K562 (cell line): ENCODE results near the gene ATF6B. TPM values are rescaled to one million over a fixed set of nuclear protein-coding genes. Genes with fewer than 3 reads are reported as not detected.

Source experiments
- FOXK2 ChIP-seq, 2 experiments: fragments of 450-650 bp; IDR thresholded peaks in 1 of 2; conservative IDR thresholded peaks in 1 of 2; 2 replicates each; pipeline ENCODE4 v1.6.1; 2016; ENCODE audit warnings: low read depth in 2 of 2, mild to moderate bottlenecking in 1 of 2
- NEUROD1 ChIP-seq: fragments of 150-350 bp; IDR thresholded peaks from 2 replicates; pipeline ENCODE4 v1.6.1; 2014; ENCODE audit warnings: borderline replicate concordance, low read length, low read depth; ENCODE audit not compliant: partially characterized antibody
- NONO ChIP-seq, 2 experiments: fragments of 200-400 bp in 1 of 2; fragments of 450-650 bp in 1 of 2; formaldehyde crosslinking in 1 of 2; IDR thresholded peaks; 2 replicates each; pipeline ENCODE4 v1.6.1; 2017; ENCODE audit warnings: low read depth in 2 of 2, mild to moderate bottlenecking in 2 of 2, moderate library complexity in 2 of 2, low read length in 1 of 2
- PML ChIP-seq: IDR thresholded peaks from 2 replicates; pipeline ENCODE4 v1.6.1; 2012; ENCODE audit warnings: low read length, inconsistent platforms
- PTTG1 ChIP-seq: fragments of 450-650 bp; IDR thresholded peaks from 2 replicates; pipeline ENCODE4 v1.6.1; 2016; ENCODE audit warnings: low read depth, mild to moderate bottlenecking, missing genetic modification characterization, missing compliant biosample characterization
- RCOR1 ChIP-seq, 2 experiments: IDR thresholded peaks; 2 replicates each; pipeline ENCODE4 v1.6.1; 2012; ENCODE audit warnings: low read depth in 2 of 2, low read length in 2 of 2, borderline replicate concordance in 1 of 2, improper control_type of control experiment in 1 of 2
- SIN3B ChIP-seq: fragments of 450-650 bp; IDR thresholded peaks from 2 replicates; pipeline ENCODE4 v1.6.1; 2017; ENCODE audit warnings: low read depth, mild to moderate bottlenecking, moderate library complexity
- SIRT6 ChIP-seq: IDR thresholded peaks from one replicate; pipeline ENCODE4 v1.6.1; 2012; ENCODE audit warnings: low read depth, mild to moderate bottlenecking, control low read depth, inconsistent platforms, low read length, moderate library complexity
- SP2 ChIP-seq: IDR thresholded peaks from 2 replicates; pipeline ENCODE4 v1.6.1; 2011; ENCODE audit warnings: mild to moderate bottlenecking, low read depth, low read length, moderate library complexity; ENCODE audit not compliant: poor library complexity, severe bottlenecking; ENCODE audit errors: extremely low read depth
- ZNF224 ChIP-seq: sonication (generic); formaldehyde crosslinking; IDR thresholded peaks from 2 replicates; pipeline ENCODE4 v1.8.0; 2022; ENCODE audit warnings: mild to moderate bottlenecking, missing genetic modification reagents
- ZNF444 ChIP-seq: fragments of 250-450 bp; sonication (Bioruptor Pico); IDR thresholded peaks from 2 replicates; pipeline ENCODE4 v1.4.0; 2020; ENCODE audit warnings: mild to moderate bottlenecking, moderate library complexity
- ZNF644 ChIP-seq: fragments of 200-800 bp; sonication (Bioruptor generic); IDR thresholded peaks from 2 replicates; pipeline ENCODE4 v1.6.1; 2016; ENCODE audit warnings: low read depth, missing genetic modification characterization, missing compliant biosample characterization
- ZSCAN29 ChIP-seq: fragments of 450-650 bp; IDR thresholded peaks from 2 replicates; pipeline ENCODE4 v1.6.1; 2017
- polyA plus RNA-seq, 8 experiments: library from polyadenylated mRNA; depleted of rRNA in 4 of 8; stranded (reverse) in 5 of 8; unstranded in 3 of 8; fragments of >200 nt; fragmentation: Nextera tagmentation in 2 of 8; fragmentation: Illumina TruSeq in 1 of 8; extraction: Ambion mirVana in 2 of 8; extraction: Trizol in 1 of 8; gene quantifications; 2 replicates each; pipeline versions ENCODE4 v1.2.1 to v1.2.3, GENCODE V29; 2011 to 2014; ENCODE audit warnings: inconsistent platforms in 1 of 8, missing spikeins in 1 of 8
- total RNA-seq, 7 experiments: library from RNA; depleted of rRNA in 6 of 7; stranded (reverse); fragments of >200 nt in 6 of 7; fragmentation: Illumina TruSeq in 2 of 7; extraction: Trizol in 2 of 7; gene quantifications; 2 replicates each; pipeline versions ENCODE4 v1.2.1 to v1.2.3, GENCODE V29; 2011 to 2021; ENCODE audit warnings: low replicate concordance in 1 of 7
- TF ChIP-seq, protein P1 (sequence below): fragments of 250-450 bp; sonication (Bioruptor Pico); IDR thresholded peaks from 2 replicates; pipeline ENCODE4 v1.5.0; 2020; ENCODE audit warnings: mild to moderate bottlenecking, borderline replicate concordance
- TF ChIP-seq, protein P2 (sequence below): fragments of 450-650 bp; IDR thresholded peaks from 2 replicates; pipeline ENCODE4 v1.7.0; 2016; ENCODE audit warnings: borderline replicate concordance
- TF ChIP-seq, protein P3 (sequence below): fragments of 200-800 bp; sonication (Bioruptor generic); IDR thresholded peaks from 2 replicates; pipeline ENCODE4 v1.6.1; 2016; ENCODE audit warnings: missing genetic modification characterization, missing compliant biosample characterization
- TF ChIP-seq, protein P4 (sequence below): fragments of 450-650 bp; formaldehyde crosslinking; IDR thresholded peaks from 2 replicates; pipeline ENCODE4 v1.4.0; 2022; ENCODE audit warnings: missing genetic modification characterization

Gene ATF6B
- total and polyA plus RNA-seq, 9 of the 15 experiments (the other 6 are each of a cell fraction or from before 2014, with no cell fraction given) = 20.7 to 131 (median 31.7) TPM

DNA sequence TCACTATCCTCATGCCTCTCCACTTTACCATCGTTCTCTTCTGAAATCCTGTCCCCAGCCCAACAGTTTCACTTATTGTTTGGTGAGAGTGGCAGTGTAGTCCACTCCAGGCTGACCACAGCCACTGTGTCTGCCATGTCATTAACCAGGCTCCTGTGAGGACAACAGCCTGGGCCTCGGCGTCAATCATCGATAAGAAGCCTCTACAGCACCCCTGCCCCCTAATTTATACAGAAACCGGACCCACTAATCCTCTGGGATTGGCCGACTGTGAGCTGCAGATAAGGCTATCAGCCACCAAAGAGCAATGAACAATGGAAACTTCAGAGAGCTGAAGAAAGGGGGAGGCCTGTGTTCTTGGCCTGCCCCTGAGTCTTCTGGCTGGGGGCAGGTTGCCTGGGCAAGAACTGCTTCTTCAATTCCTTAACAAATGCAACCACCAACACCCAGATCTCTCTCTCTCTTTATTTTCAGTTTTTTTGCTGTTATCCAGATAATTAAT is 39.8 kb upstream of the ATF6B start (continued):
- TF ChIP-seq, protein P1, sequence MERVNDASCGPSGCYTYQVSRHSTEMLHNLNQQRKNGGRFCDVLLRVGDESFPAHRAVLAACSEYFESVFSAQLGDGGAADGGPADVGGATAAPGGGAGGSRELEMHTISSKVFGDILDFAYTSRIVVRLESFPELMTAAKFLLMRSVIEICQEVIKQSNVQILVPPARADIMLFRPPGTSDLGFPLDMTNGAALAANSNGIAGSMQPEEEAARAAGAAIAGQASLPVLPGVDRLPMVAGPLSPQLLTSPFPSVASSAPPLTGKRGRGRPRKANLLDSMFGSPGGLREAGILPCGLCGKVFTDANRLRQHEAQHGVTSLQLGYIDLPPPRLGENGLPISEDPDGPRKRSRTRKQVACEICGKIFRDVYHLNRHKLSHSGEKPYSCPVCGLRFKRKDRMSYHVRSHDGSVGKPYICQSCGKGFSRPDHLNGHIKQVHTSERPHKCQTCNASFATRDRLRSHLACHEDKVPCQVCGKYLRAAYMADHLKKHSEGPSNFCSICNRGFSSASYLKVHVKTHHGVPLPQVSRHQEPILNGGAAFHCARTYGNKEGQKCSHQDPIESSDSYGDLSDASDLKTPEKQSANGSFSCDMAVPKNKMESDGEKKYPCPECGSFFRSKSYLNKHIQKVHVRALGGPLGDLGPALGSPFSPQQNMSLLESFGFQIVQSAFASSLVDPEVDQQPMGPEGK (CRISPR knock-in tag) = 0 out of 2 replicates have a peak, but pooled peaks have one; percentile 24
- TF ChIP-seq SP2 (no peak), ZNF644 (tag) (peak; percentile 91), NEUROD1 (peak; percentile 68), ZNF224 (no peak), ZSCAN29 (no peak), SIRT6 (no peak), PML (peak; percentile 83), RCOR1 (IDR thresholded peaks at IDR 0.05; ENCODE audit: borderline replicate concordance in 1 of 2, low read depth in 2 of 2, low read length in 2 of 2) (peak; percentile 76 to 95; a peak in 3 of 4 replicates), PTTG1 (peak; percentile 51; the same call in 1 of the 2 replicates), NONO (IDR thresholded peaks at IDR 0.05; ENCODE audit: low read depth in 2 of 2, low read length in 1 of 2) (peak in 1 of 2 experiments; percentile 74; a peak in 1 of 4 replicates), FOXK2 (conservative IDR thresholded peaks at IDR 0.05 in 1 of 2, IDR thresholded peaks at IDR 0.05 in 1 of 2; ENCODE audit: low read depth in 2 of 2) (peak; percentile 82 to 91; a peak in 3 of 4 replicates), ZNF444 (CRISPR knock-in tag) (0 out of 2 replicates have a peak, but pooled peaks have one; percentile 57), SIN3B (peak; percentile 20; the same call in 1 of the 2 replicates)
- TF ChIP-seq, protein P2, sequence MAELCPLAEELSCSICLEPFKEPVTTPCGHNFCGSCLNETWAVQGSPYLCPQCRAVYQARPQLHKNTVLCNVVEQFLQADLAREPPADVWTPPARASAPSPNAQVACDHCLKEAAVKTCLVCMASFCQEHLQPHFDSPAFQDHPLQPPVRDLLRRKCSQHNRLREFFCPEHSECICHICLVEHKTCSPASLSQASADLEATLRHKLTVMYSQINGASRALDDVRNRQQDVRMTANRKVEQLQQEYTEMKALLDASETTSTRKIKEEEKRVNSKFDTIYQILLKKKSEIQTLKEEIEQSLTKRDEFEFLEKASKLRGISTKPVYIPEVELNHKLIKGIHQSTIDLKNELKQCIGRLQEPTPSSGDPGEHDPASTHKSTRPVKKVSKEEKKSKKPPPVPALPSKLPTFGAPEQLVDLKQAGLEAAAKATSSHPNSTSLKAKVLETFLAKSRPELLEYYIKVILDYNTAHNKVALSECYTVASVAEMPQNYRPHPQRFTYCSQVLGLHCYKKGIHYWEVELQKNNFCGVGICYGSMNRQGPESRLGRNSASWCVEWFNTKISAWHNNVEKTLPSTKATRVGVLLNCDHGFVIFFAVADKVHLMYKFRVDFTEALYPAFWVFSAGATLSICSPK = no peak
- TF ChIP-seq, protein P3, sequence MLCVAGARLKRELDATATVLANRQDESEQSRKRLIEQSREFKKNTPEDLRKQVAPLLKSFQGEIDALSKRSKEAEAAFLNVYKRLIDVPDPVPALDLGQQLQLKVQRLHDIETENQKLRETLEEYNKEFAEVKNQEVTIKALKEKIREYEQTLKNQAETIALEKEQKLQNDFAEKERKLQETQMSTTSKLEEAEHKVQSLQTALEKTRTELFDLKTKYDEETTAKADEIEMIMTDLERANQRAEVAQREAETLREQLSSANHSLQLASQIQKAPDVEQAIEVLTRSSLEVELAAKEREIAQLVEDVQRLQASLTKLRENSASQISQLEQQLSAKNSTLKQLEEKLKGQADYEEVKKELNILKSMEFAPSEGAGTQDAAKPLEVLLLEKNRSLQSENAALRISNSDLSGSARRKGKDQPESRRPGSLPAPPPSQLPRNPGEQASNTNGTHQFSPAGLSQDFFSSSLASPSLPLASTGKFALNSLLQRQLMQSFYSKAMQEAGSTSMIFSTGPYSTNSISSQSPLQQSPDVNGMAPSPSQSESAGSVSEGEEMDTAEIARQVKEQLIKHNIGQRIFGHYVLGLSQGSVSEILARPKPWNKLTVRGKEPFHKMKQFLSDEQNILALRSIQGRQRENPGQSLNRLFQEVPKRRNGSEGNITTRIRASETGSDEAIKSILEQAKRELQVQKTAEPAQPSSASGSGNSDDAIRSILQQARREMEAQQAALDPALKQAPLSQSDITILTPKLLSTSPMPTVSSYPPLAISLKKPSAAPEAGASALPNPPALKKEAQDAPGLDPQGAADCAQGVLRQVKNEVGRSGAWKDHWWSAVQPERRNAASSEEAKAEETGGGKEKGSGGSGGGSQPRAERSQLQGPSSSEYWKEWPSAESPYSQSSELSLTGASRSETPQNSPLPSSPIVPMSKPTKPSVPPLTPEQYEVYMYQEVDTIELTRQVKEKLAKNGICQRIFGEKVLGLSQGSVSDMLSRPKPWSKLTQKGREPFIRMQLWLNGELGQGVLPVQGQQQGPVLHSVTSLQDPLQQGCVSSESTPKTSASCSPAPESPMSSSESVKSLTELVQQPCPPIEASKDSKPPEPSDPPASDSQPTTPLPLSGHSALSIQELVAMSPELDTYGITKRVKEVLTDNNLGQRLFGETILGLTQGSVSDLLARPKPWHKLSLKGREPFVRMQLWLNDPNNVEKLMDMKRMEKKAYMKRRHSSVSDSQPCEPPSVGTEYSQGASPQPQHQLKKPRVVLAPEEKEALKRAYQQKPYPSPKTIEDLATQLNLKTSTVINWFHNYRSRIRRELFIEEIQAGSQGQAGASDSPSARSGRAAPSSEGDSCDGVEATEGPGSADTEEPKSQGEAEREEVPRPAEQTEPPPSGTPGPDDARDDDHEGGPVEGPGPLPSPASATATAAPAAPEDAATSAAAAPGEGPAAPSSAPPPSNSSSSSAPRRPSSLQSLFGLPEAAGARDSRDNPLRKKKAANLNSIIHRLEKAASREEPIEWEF = peak; percentile 86; the same call in 1 of the 2 replicates
- TF ChIP-seq, protein P4, sequence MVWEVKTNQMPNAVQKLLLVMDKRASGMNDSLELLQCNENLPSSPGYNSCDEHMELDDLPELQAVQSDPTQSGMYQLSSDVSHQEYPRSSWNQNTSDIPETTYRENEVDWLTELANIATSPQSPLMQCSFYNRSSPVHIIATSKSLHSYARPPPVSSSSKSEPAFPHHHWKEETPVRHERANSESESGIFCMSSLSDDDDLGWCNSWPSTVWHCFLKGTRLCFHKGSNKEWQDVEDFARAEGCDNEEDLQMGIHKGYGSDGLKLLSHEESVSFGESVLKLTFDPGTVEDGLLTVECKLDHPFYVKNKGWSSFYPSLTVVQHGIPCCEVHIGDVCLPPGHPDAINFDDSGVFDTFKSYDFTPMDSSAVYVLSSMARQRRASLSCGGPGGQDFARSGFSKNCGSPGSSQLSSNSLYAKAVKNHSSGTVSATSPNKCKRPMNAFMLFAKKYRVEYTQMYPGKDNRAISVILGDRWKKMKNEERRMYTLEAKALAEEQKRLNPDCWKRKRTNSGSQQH (CRISPR knock-in tag) = no peak
